Chondrocyte (in vitro differentiated cells): ENCODE results near the gene GLTP. TPM values are rescaled to one million over a fixed set of nuclear protein-coding genes. Genes with fewer than 3 reads are reported as not detected.

Experiments used
- DNase-seq: peaks from one replicate; pipeline ENCODE4 v3.0.0; 2021; ENCODE audit warnings: mixed read lengths, low spot score
- H3K27ac Mint-ChIP-seq: one replicate; pipeline ENCODE4 v1.8.0; 2021; ENCODE audit warnings: mild to moderate bottlenecking, moderate library complexity, mixed read lengths; ENCODE audit not compliant: unreplicated experiment
- H3K27me3 Mint-ChIP-seq: 2 replicates; pipeline ENCODE4 v1.8.0; 2021; ENCODE audit warnings: low read depth, mixed read lengths
- H3K36me3 Mint-ChIP-seq: 2 replicates; pipeline ENCODE4 v1.8.0; 2021; ENCODE audit warnings: low read depth, mixed read lengths
- H3K4me1 Mint-ChIP-seq: 2 replicates; pipeline ENCODE4 v1.8.0; 2021; ENCODE audit warnings: low read depth, mild to moderate bottlenecking, mixed read lengths
- H3K4me3 Mint-ChIP-seq: one replicate; pipeline ENCODE4 v1.8.0; 2021; ENCODE audit warnings: mild to moderate bottlenecking, moderate library complexity, mixed read lengths; ENCODE audit not compliant: unreplicated experiment
- H3K9me3 Mint-ChIP-seq: 2 replicates; pipeline ENCODE4 v1.8.0; 2021; ENCODE audit warnings: low read depth, mixed read lengths
- CTCF ChIP-seq: fragments of 200-600 bp; sonication (generic); IDR thresholded peaks from 2 replicates; pipeline ENCODE4 v1.5.0; 2021; ENCODE audit warnings: antibody characterized with exemption, mild to moderate bottlenecking, moderate library complexity
- total RNA-seq: library from RNA; stranded (reverse); gene quantifications from 3 replicates; pipeline ENCODE4 v1.2.1, GENCODE V29; 2021

Gene GLTP
- total RNA-seq, 1 donor from 2014 or later: 40.7 TPM

- H3K4me3 Mint-ChIP-seq: no peak overlapping the region
- no peak for TF ChIP-seq CTCF
- no peaks in the 10 kb centered on the region for H3K27me3 Mint-ChIP-seq
- peaks cover 2% of the 10 kb centered on the region for H3K36me3 Mint-ChIP-seq
- DNase-seq: no peak
- H3K27ac Mint-ChIP-seq: no peak overlapping the region
- H3K4me1 Mint-ChIP-seq: peaks cover 18% of the 10 kb centered on the region
- no peaks in the 10 kb centered on the region for H3K9me3 Mint-ChIP-seq
Measured at GRCh38 chr12:109818253-109818652, 62.1 kb downstream of the GLTP start.

- Mint-ChIP-seq H3K36me3 (peaks cover 2% of the 10 kb centered on the region), H3K27me3 (no peaks in the 10 kb centered on the region), H3K9me3 (no peaks in the 10 kb centered on the region), H3K4me1 (peaks cover 14% of the 10 kb centered on the region), H3K27ac (no peak overlapping the region), H3K4me3 (no peak overlapping the region)
- DNase-seq: no peak
- no peak for TF ChIP-seq CTCF
Measured at GRCh38 chr12:109817627-109818231, 62.6 kb downstream of the GLTP start.

- no peak for DNase-seq
- Mint-ChIP-seq H3K4me3 (no peak overlapping the region), H3K9me3 (no peaks in the 10 kb centered on the region), H3K36me3 (peaks cover 2% of the 10 kb centered on the region), H3K27me3 (no peaks in the 10 kb centered on the region), H3K4me1 (peaks cover 9% of the 10 kb centered on the region), H3K27ac (no peak overlapping the region)
- no peak for TF ChIP-seq CTCF
Measured at GRCh38 chr12:109816870-109817269, 63.5 kb downstream of the GLTP start.

GRCh38 chr12:109815757-109816617, 64.4 kb downstream of the GLTP start:
- Mint-ChIP-seq H3K27ac (no peak overlapping the region), H3K4me1 (peaks cover 9% of the 10 kb centered on the region), H3K27me3 (no peaks in the 10 kb centered on the region), H3K36me3 (peaks cover 2% of the 10 kb centered on the region), H3K4me3 (no peak overlapping the region), H3K9me3 (no peaks in the 10 kb centered on the region)
- no peak for TF ChIP-seq CTCF
- no peak for DNase-seq

GRCh38 chr12:109815225-109815624, 65.1 kb downstream of the GLTP start:
- no peaks in the 10 kb centered on the region for H3K27me3 Mint-ChIP-seq
- no peak overlapping the region for H3K27ac Mint-ChIP-seq
- peaks cover 2% of the 10 kb centered on the region for H3K36me3 Mint-ChIP-seq
- H3K9me3 Mint-ChIP-seq: no peaks in the 10 kb centered on the region
- TF ChIP-seq CTCF: no peak
- H3K4me1 Mint-ChIP-seq: peaks cover 9% of the 10 kb centered on the region
- H3K4me3 Mint-ChIP-seq: no peak overlapping the region
- DNase-seq: no peak
